G401 (cell line): Measurements from ENCODE around the gene CEP68. TPM values are rescaled to one million over a fixed set of nuclear protein-coding genes. Genes with fewer than 3 reads are reported as not detected.
A peak's percentile ranks its signal among the peaks of the same experiment; 100 is the strongest.

Experiments used
- DNase-seq: peaks from one replicate; pipeline ENCODE4 v3.0.0-alpha.2; 2015; ENCODE audit warnings: low spot score
- in situ Hi-C: cut with HindIII; loops from 2 replicates; pipeline ENCODE4 v1.10.0; 2016; ENCODE audit warnings: low sequenced_read_pairs, mixed read lengths
- total RNA-seq: library from RNA; depleted of rRNA; stranded (reverse); fragments of >200 nt; shearing (Covaris generic); gene quantifications from 2 replicates; pipeline ENCODE4 v1.2.3, GENCODE V29; 2014

CEP68 gene
- total RNA-seq, 1 experiment from 2014 or later: 12.6 TPM

DNA sequence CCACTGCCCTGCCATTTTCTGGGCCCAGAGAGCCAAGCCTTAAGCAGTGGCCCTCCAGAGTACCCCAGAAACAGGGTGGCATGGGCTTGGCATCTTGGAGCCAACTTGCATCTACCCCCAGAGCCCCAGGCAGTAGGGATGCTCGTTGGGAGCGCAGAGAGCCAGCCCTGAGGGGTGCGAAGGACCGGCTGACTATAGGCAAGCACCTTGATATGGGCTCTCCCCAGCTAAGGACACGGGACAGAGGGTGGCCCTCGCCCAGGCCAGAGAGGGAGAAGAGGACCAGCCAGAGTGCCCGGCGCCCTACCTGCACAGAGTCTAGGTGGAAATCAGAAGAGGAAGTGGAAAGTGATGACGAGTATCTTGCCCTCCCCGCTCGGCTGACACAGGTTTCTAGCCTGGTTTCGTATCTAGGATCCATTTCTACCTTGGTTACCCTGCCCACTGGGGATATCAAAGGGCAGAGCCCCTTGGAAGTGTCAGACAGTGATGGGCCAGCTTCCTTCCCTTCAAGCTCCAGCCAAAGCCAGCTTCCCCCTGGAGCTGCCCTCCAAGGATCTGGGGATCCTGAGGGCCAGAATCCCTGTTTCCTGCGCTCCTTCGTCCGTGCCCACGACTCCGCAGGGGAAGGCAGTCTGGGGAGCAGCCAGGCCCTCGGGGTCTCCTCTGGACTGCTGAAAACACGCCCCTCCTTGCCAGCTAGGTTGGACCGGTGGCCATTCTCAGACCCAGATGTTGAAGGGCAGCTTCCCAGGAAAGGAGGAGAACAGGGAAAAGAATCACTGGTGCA is 16.2 kb downstream of the CEP68 start:
- no peak for DNase-seq
- in situ Hi-C loops: no loop called here

DNA sequence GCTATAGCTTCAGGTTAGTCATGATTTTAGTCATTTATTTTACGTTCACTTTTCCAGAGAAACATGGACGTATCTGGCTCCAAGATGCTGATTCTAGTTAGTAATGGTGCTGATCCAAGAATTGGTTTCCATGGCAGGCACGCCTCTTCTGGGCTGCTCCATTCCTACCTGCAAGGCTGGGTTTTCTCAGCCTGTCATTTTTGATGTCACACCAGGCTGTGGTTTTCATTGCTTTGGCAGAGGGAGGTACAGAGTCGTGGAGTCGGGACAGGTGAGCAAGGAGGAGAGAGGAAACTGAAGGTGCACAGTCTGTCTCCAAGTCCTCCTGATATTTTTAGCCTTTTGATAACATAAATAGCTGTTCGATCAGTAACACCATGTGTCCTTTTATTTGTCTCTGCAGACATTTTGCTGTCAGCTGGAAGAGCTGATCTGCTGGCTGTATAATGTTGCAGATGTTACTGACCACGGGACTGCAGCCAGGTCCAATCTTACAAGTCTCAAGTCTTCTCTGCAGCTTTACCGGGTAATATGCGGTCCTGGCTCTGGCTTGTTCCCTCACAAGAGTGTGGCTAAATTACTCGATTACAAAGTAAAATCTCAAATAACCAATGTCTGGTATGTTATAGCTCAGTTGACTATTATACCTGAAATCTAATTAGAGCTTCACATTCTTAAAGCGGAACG is 17.8 kb downstream of the CEP68 start:
- in situ Hi-C loops: no loop called here
- DNase-seq: no peak

DNA sequence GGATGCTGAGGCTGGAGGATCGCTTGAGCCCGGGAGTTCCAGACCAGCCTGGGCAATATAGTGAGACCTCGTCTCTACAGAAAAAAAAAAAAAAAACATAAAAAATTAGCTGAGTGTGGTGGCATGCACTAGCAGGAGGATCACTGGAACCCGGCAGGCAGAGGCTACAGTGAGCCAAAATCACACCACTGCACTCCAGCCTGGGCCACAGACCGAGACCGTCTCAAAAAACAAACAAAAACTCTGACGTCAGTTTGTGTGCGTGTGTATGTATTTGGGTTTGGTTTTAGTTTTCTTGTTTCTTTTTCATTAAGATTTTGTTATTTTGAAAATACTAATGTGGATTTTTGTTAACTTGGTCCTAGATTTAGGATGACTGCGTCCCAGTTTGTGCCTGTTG is 19.0 kb downstream of the CEP68 start:
- in situ Hi-C loops: no loop called here
- no peak for DNase-seq

DNA sequence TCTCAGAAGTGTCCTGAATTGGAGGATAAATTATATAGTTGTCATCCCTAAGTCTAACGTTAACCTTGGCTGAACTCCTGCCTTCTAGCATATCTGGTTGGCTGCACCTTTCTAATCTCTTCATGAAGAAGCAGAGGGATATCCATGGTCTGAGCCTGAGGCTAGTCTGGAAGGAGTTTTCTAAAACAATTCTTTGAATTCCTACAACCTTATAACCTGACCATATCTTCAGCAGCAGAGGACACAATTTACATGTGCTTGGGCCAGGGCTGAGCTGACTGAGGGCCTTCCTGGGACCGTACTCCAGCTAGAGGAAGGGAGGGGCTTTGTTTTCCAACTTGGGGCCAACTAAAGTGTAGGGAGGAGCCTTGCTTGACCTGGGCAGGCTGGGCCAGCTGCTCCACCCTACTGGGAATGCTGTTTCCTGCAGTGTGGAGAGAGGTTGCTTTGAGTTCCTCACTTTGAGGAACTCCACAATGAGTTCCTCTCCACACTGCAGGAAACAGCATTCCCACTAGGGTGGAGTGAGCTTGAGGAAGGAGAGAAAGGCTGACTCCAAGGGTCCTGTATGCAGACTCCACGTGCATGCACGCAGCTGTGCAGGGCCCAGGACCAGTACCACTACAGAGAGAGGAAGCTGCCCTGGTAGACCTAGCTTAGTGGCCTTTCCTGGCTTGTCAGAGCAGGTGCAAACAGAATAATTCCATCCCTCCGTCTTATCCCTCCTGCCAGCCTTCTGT is 19.6 kb downstream of the CEP68 start:
- no peak for DNase-seq
- in situ Hi-C loops: no loop called here

DNA sequence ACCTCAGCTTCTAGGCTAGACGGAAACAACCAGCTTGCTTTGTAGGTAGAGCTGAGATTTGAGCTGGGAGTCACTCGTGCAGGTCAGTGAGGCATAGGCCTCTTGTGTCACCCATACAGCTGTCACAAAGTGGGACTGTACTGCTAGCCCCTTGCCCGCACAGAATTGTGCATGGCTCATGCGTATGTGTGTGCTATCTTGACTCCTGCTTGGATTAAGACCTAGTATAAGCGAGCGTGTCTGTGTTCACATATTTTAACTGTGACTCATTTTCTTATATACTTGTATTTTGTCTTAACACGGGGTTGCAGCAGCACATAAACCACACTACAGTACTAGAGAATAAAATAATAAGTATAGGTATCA is 20.1 kb downstream of the CEP68 start:
- DNase-seq: no peak
- in situ Hi-C loops: no loop called here

DNA sequence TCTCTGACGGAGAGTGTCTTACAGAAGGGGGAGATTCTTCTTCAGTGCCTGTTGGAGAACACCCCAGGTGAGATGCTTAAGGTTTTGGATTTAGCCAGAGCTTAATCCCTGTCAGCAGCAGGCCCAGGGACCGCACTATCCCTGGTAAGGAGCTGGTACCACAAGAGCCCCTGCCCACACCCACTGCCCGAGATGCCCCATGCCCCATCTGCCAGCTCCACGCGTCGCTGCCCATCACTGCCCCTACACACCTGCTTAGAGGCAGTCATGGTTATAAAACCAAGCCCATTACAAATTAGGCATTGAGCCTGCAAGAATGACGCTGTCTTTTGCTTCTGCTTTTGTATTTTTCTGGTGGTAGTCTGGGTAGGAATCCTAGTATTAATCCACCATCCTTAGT is 21.7 kb downstream of the CEP68 start:
- in situ Hi-C loops: no loop called here
- no peak for DNase-seq

DNA sequence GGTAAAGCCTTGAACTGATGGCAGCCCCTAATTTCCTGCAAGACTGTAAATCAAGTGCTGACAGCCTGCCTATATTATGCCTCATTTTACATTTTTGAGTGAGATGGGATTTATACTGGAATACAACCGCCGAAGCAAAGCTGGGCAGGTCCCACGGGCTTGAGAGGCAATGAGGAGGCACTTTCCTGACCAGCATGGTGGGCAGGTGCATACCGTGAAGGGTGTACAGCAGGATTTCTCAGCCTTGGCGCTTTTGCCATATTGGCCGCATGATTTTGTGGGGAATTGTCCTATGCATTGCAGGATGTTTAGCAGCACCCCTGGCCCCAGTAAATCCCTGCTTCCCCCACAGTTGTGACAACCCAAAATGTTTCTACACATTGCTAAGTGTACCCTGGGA is 22.8 kb downstream of the CEP68 start:
- in situ Hi-C loops: no loop called here
- no peak for DNase-seq

DNA sequence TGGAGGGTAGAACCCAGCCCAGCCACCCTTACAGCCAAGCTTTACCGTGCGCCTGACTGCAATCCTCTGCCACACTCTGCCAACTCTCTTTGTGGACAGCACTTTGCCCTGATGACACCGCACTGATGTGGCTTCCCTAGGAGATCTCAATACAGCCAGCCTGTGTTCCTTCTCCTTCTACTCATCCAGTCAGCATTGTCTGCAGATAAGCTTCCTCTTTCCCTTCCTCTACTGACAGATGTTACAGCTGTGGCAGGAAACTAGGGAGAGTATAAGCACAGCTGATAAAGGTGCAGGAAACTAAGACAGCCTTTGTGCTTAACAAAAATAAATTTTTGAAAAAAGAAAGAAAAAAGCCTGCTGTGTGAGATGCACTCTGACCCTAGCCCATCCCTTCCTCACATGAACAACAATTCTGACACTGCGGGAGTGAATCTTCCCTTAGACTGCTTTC is 25.0 kb downstream of the CEP68 start:
- no peak for DNase-seq
- in situ Hi-C loops: no loop called here

DNA sequence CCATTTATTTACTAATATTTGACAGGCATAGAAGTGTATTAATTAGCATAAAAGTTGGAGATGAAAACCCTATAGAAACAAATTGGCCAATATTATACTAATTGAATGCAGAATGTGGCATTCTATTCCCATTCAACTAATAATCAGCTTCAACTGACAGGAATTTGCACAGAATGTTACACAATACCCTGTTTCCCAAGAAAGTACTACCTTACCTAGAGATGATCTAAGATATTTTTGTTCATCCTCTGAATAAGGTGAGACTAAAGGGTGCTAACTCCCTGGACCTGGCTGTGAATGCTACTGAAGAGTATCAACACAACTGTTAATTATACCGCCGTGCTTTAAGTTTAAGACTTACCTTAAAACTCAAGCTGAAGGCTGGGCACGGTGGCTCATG is 28.9 kb downstream of the CEP68 start:
- no peak for DNase-seq
- in situ Hi-C loops: no loop called here

DNA sequence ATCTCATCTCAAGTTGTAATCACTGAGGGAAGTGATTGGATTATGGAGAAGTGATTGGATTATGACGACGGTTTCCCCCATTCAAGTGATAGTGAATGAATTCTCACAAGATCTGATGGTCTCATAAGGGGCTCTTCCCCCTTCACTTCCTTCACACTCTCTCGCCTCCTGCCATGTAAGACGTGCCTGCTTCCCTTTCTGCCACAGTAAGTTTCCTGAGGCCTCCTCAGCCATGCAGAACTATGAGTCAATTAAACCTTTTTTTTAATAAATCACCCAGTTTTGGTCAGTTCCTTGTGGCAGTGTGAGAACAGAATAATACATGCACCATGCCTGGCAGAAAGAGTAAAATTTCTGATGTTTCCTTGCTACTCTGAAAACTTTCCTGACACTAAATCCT is 36.6 kb downstream of the CEP68 start:
- in situ Hi-C loops: no loop called here
- DNase-seq: no peak

DNA sequence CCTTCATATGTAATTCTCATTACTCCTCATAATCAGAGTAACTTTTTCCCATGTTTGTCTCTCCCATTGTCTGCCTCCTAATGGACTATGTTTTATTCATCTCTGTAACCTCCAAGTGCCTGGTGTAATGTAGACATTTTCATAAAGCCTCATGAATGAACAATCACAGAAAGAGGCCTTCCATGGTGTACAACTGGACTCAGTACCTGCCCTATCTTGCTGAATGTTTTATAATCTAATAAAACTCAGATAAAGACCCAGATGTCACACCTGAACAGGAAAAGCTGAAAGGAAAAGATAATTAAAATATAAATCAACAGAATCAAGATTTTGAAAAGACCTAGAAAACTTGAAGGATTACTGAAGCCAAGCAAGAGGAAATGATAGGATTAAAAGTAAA is 37.0 kb downstream of the CEP68 start:
- DNase-seq: no peak
- in situ Hi-C loops: no loop called here

DNA sequence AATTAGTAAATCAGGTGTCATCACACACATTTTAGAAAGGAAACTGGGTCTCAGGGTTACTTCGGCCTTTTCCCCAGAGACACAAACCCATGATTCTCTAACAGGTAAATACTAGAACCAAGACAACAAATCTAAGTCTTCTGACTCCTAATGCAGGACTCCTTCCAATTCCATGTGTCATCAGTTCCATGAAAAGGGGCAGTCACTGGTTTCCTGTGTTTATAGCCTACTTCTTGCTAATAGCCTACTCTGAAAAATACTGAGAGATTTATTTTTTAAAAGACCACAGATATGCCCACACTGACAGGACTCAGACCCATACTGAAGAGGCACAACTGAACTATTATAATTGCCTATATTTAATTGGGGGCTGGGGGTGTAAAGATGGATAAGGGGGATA is 40.7 kb downstream of the CEP68 start:
- DNase-seq: no peak
- in situ Hi-C loops: no loop called here

DNA sequence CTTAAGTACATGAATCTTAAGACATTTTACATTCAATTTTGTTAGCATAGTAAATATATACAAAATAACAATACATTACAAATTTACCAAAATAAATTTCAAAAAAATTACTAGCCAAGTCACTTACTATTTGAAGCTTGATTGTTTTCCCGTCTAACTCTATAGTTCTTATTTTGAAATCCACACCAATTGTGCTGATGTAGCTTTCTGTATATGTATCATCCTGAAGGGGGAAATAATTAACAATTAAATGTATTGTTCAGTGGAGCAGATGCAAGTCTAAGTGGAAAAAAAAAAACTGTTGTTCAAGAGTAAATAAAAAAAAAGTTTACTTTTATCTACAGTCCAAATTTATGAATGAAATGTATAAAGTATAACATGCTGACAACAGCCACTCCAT is 41.6 kb downstream of the CEP68 start:
- in situ Hi-C loops: no loop called here
- no peak for DNase-seq

DNA sequence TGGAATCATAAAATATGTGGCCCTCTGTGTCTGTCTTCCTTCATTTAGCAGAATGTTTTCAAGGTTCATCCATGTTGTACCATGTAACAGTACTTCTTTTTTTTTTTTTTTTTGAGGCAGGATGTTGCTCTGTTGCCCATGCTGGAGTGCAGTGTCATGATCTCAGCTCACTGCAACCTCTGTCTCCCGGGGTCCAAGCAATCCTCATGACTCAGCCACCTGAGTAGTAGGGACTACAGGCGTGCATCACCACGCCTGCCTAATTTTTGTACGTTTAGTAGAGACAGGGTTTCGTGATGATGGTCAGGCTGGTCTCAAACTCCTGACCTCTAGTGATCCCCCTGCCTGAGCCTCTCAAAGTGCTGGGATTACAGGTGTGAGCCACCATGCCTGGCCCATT is 42.5 kb downstream of the CEP68 start:
- DNase-seq: no peak
- in situ Hi-C loops: no loop called here

DNA sequence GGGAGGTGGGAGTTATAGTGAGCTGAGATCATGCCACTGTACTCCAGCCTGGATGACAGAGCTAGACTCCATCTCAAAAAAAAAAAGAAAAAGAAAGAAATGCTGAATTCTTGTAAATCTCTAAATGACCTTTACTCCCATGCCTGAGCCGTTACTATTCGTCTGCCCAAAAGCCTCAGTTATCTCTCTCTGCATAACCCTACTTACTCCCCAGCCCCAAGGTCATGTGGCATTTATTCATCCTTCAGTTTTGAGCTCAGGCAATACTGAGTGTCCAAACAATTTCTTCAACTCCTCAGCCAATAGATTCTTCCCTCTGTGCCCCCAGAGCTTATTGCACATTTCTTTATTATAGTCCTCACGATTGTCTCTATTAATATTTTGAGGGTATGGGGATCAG is 44.9 kb downstream of the CEP68 start:
- DNase-seq: no peak
- in situ Hi-C loops: no loop called here

DNA sequence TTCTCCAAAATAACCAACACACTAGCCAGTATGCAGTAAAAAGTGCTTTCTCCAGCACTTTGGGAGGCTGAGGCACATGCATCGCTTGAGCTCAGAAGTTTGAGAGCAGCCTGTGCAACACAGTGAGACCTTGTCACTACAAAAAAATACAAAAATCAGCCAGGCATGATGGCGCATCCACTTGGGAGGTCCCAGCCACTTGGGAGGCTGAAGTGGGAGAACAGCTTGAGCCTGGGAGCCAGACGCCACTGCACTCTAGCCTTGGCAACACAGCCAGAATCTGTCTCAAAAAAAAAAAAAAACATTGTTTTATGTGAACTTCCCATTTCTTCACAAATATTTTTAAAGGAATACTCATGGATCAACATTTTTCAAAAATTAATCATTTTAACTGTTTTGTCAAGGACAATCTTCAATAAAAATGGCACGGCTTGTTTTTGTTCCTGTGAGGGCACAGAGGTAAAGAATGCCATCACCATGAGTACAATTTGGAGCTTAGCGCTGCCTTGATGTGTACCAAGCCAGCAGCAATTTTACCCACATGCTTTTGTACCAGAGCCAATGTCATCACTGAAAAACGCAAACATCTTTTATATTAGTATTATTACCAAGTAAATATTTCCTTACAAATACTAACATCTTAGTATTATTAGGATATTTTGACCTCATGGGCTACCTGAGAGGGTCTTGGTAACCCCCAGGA is 46.9 kb downstream of the CEP68 start:
- peak; percentile 27 for DNase-seq
- in situ Hi-C loops: no loop called here

DNA sequence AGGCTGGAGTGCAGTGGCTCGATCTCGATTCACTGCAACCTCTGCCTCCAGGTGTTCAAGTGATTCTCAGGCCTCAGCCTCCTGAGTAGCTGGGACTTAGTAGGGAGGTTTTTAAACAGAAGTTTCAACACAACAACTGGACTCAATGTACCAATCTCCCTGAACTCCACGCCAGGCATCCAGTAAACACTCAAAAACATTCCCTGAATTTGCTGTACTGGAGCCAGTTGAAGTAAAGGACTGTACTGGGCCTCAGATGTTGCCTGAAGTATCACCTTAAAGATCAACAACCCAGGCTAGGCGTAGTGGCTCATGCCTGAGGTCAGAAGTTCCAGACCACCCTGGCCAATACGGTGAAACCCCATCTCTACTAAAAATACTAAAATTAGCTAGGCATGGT is 51.3 kb downstream of the CEP68 start:
- in situ Hi-C loops: no loop called here
- no peak for DNase-seq

DNA sequence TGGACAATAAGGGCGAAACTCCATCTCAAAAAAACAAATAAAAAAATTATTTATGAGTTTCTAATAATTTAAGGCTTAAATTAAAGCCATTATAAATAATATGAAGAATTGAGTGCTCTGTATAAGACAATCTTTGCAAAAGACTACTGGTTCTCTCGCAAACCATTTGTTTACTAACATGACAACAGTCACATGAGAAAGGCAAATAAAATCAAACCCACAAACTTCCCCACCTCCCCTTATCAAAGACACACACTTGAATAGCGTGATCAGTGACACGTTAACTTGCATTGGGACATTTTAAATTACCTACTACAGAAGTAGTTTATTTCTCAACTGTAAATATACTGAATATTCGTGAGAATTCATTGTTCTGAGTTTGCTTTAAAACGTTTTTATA is 52.6 kb downstream of the CEP68 start:
- DNase-seq: no peak

DNA sequence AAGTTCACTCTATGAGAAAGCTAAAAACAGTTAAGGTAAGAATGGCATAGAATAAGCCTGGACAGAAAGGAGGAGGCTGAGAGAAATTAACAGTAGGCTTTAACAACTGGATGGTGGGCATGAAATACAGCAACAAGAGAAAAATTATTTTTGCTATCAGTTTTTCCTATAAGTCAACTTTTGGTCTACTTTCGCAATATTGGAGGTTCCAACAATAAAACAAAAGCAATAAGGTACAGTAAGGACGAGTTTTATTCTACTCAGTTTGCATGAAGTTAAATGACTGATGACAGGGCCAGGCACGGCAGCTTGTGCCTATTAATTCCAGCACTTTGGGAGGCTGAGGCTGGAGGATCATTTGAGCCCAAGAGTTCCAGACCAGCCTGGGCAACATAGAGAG is 56.4 kb downstream of the CEP68 start:
- DNase-seq: no peak
- in situ Hi-C loops: no loop called here

More for the DNA sequence above, 52.6 kb downstream of the CEP68 start:
- in situ Hi-C loops: no loop called here

DNA sequence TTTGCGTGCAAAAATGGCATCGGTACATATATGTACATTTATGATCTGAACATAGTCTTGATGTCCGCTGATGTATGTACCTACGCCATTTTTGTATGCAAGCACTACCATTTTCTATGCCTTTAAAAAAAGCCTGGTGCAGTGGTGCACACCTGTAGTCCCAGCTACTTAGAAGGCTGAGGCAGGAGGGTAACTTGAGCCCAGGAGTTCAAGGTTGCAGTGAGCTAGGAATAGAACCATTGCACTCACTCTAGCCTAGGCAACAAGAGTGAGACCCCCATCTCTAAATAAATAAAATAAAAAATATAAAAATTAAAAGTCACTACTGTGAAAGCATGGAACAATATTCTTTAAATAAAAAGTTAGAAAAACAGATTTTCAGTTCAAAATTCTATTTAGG is 57.0 kb downstream of the CEP68 start:
- in situ Hi-C loops: no loop called here
- no peak for DNase-seq
